Smooth muscle cell (in vitro differentiated cells): ENCODE results near the gene SGCA. TPM values are rescaled to one million over a fixed set of nuclear protein-coding genes. Genes with fewer than 3 reads are reported as not detected.

Experiments
- DNase-seq: peaks from one replicate; lab custom pipeline; 2025; ENCODE audit not compliant: unreplicated experiment; lab: John Stamatoyannopoulos, UW
- H2AFZ ChIP-seq: fragments of 200-600 bp; sonication (generic); 2 replicates; pipeline ENCODE4 v1.6.0; 2016; ENCODE audit warnings: antibody characterized with exemption, low read depth, mild to moderate bottlenecking
- H3F3A ChIP-seq: fragments of 200-600 bp; sonication (generic); 2 replicates; pipeline ENCODE4 v1.6.0; 2017; ENCODE audit warnings: antibody characterized with exemption, low read depth
- H3K27ac ChIP-seq: fragments of 200-600 bp; sonication (generic); 2 replicates; pipeline ENCODE4 v1.5.1; 2016; ENCODE audit warnings: low read depth, mild to moderate bottlenecking
- H3K27me3 ChIP-seq: fragments of 200-600 bp; sonication (generic); 2 replicates; pipeline ENCODE4 v1.6.1; 2016; ENCODE audit warnings: low read depth, mild to moderate bottlenecking
- H3K36me3 ChIP-seq: fragments of 200-600 bp; sonication (generic); 2 replicates; pipeline ENCODE4 v1.5.1; 2016; ENCODE audit warnings: low read depth
- H3K4me1 ChIP-seq: fragments of 200-600 bp; sonication (generic); 2 replicates; pipeline ENCODE4 v1.5.1; 2016; ENCODE audit warnings: low read depth
- H3K4me2 ChIP-seq: fragments of 200-600 bp; sonication (generic); 2 replicates; pipeline ENCODE4 v1.6.0; 2016; ENCODE audit warnings: mild to moderate bottlenecking
- H3K4me3 ChIP-seq: fragments of 200-600 bp; sonication (generic); 2 replicates; pipeline ENCODE4 v1.5.1; 2016; ENCODE audit warnings: mild to moderate bottlenecking
- H3K79me2 ChIP-seq: fragments of 200-600 bp; sonication (generic); 2 replicates; pipeline ENCODE4 v1.6.0; 2016; ENCODE audit warnings: low read depth, mild to moderate bottlenecking
- H3K9ac ChIP-seq: fragments of 200-600 bp; sonication (generic); 2 replicates; pipeline ENCODE4 v1.6.0; 2016; ENCODE audit warnings: low read depth
- H3K9me3 ChIP-seq: fragments of 200-600 bp; sonication (generic); replicated peaks from 2 replicates; pipeline ENCODE4 v1.5.1; 2016; ENCODE audit warnings: low read depth
- H4K20me1 ChIP-seq: fragments of 200-600 bp; sonication (generic); 2 replicates; pipeline ENCODE4 v1.6.0; 2016; ENCODE audit warnings: low read depth
- CTCF ChIP-seq: fragments of 200-600 bp; sonication (generic); IDR thresholded peaks from 2 replicates; pipeline ENCODE4 v1.5.1; 2017; ENCODE audit warnings: borderline replicate concordance, mild to moderate bottlenecking, antibody characterized with exemption; ENCODE audit not compliant: insufficient read depth, poor library complexity, severe bottlenecking
- WGBS: methylation state at CpG from one replicate; pipeline ENCODE4 v1.1.7; 2016; ENCODE audit warnings: low lambda C conversion rate; 5-methylcytosine and 5-hydroxymethylcytosine counted together
- polyA plus RNA-seq: library from polyadenylated mRNA; unstranded; fragments of >200 nt; fragmentation: Nextera tagmentation; extraction: Ambion mirVana; gene quantifications from 2 replicates; pipeline ENCODE4 v1.2.1, GENCODE V29; 2016
- total RNA-seq: library from RNA; depleted of rRNA; stranded (reverse); fragments of >200 nt; gene quantifications from 2 replicates; pipeline ENCODE4 v1.2.3, GENCODE V29; 2014

The SGCA gene
- total and polyA plus RNA-seq, 2 experiments from 2014 or later, result 2.1 TPM; not detected in 1

GRCh38 chr17:50205963-50206505 is 40.2 kb downstream of the SGCA start:
- peak overlapping the region; percentile 99 for H3K4me2 ChIP-seq
- DNase-seq, result no peak
- no peak for TF ChIP-seq CTCF
- H3K79me2 ChIP-seq, result peaks cover 25% of the 10 kb centered on the region
- H3K9ac ChIP-seq, result peak overlapping the region; percentile 61
- H3K4me3 ChIP-seq, result no peak overlapping the region
- H3K4me1 ChIP-seq, result peaks cover 58% of the 10 kb centered on the region
- H4K20me1 ChIP-seq, result peaks cover 4% of the 10 kb centered on the region
- WGBS, result 77% methylated on average over 7 of the region's 7 CpGs
- no peak overlapping the region for H2AFZ ChIP-seq
- H3K27me3 ChIP-seq, result no peaks in the 10 kb centered on the region
- H3K9me3 ChIP-seq, result no peaks in the 10 kb centered on the region
- H3F3A ChIP-seq, result peaks cover 28% of the 10 kb centered on the region
- H3K36me3 ChIP-seq, result no peaks in the 10 kb centered on the region
- H3K27ac ChIP-seq, result peak overlapping the region; percentile 99

GRCh38 chr17:50206604-50207293 is 40.9 kb downstream of the SGCA start:
- WGBS, result 15% methylated on average over 18 of the region's 18 CpGs
- no peak for TF ChIP-seq CTCF
- H4K20me1 ChIP-seq, result no peaks in the 10 kb centered on the region
- H3K9me3 ChIP-seq, result no peaks in the 10 kb centered on the region
- H3K36me3 ChIP-seq, result no peaks in the 10 kb centered on the region
- no peak overlapping the region for H3K9ac ChIP-seq
- H3K27ac ChIP-seq, result peak overlapping the region; percentile 99
- peak; percentile 55 for DNase-seq
- H3K4me2 ChIP-seq, result peak overlapping the region; percentile 99
- H2AFZ ChIP-seq, result no peak overlapping the region
- H3K4me1 ChIP-seq, result peaks cover 60% of the 10 kb centered on the region
- H3K4me3 ChIP-seq, result no peak overlapping the region
- H3K27me3 ChIP-seq, result no peaks in the 10 kb centered on the region
- H3F3A ChIP-seq, result peaks cover 31% of the 10 kb centered on the region
- H3K79me2 ChIP-seq, result peaks cover 18% of the 10 kb centered on the region

- Histone ChIP-seq H3K36me3 (no peaks in the 10 kb centered on the region), H3K4me3 (no peak overlapping the region), H3K9ac (no peak overlapping the region), H3K27me3 (no peaks in the 10 kb centered on the region), H3K79me2 (peaks cover 13% of the 10 kb centered on the region), H3F3A (peaks cover 31% of the 10 kb centered on the region), H3K27ac (peak overlapping the region; percentile 99), H3K4me1 (peaks cover 60% of the 10 kb centered on the region), H4K20me1 (no peaks in the 10 kb centered on the region), H3K9me3 (no peaks in the 10 kb centered on the region), H3K4me2 (peak overlapping the region; percentile 99), H2AFZ (no peak overlapping the region)
- no peak for DNase-seq
- TF ChIP-seq CTCF, result no peak
- WGBS, result 59% methylated on average over 3 of the region's 5 CpGs
These were observed 41.5 kb downstream of the SGCA start for GRCh38 chr17:50207315-50207714.
